HG02943 (cell line): ENCODE data around the gene SYTL5.

Source experiments
- ATAC-seq: cut with Tn5 transposase; IDR thresholded peaks from one replicate; pipeline ENCODE4 v1.9.1; 2021; ENCODE audit warnings: mild to moderate bottlenecking, low read depth, moderate library complexity; ENCODE audit not compliant: unreplicated experiment

SYTL5 gene

GRCh38 chrX:38018766-38019425 is 12.5 kb downstream of the SYTL5 start:
- no peak for ATAC-seq

GRCh38 chrX:38028300-38028699 is 21.9 kb downstream of the SYTL5 start:
- no peak for ATAC-seq

GRCh38 chrX:38036466-38036865 is 30.1 kb downstream of the SYTL5 start:
- no peak for ATAC-seq

- ATAC-seq = no peak
Observed at GRCh38 chrX:38038501-38038900, 32.1 kb downstream of the SYTL5 start.

- no peak for ATAC-seq
Observed at GRCh38 chrX:38041237-38041636, 34.9 kb downstream of the SYTL5 start.

- no peak for ATAC-seq
Observed at GRCh38 chrX:38044701-38045100, 38.3 kb downstream of the SYTL5 start.

GRCh38 chrX:38045538-38046096 is 39.3 kb downstream of the SYTL5 start:
- ATAC-seq = no peak

GRCh38 chrX:38048886-38049285 is 42.5 kb downstream of the SYTL5 start:
- ATAC-seq = no peak

- ATAC-seq = no peak
Observed at GRCh38 chrX:38050806-38051205, 44.5 kb downstream of the SYTL5 start.

- ATAC-seq = no peak
Observed at GRCh38 chrX:38052096-38052495, 45.7 kb downstream of the SYTL5 start.

GRCh38 chrX:38055170-38055847 is 49.0 kb downstream of the SYTL5 start:
- ATAC-seq = no peak

- ATAC-seq = no peak
Observed at GRCh38 chrX:38060331-38060878, 54.1 kb downstream of the SYTL5 start.

- no peak for ATAC-seq
Observed at GRCh38 chrX:38061335-38061734, 55.0 kb downstream of the SYTL5 start.

- no peak for ATAC-seq
Observed at GRCh38 chrX:38066934-38067333, 60.6 kb downstream of the SYTL5 start.

- ATAC-seq = no peak
Observed at GRCh38 chrX:38069273-38069672, 62.9 kb downstream of the SYTL5 start.

- ATAC-seq = no peak
Observed at GRCh38 chrX:38069991-38070390, 63.6 kb downstream of the SYTL5 start.

- ATAC-seq = no peak
Observed at GRCh38 chrX:38079463-38079862, 73.1 kb downstream of the SYTL5 start.

- no peak for ATAC-seq
Observed at GRCh38 chrX:38080808-38081207, 74.5 kb downstream of the SYTL5 start.

GRCh38 chrX:38081909-38082308 is 75.6 kb downstream of the SYTL5 start:
- no peak for ATAC-seq

- no peak for ATAC-seq
Observed at GRCh38 chrX:38082309-38082708, 76.0 kb downstream of the SYTL5 start.

- ATAC-seq = no peak
Observed at GRCh38 chrX:38085813-38086212, 79.5 kb downstream of the SYTL5 start.
